H1 (cell line): ENCODE data around the gene CACNG4. TPM values are rescaled to one million over a fixed set of nuclear protein-coding genes. Genes with fewer than 3 reads are reported as not detected.

ENCODE experiments used
- CTCF ChIA-PET: fragments of 300-600 bp; sonication (Branson Sonifier 250); formaldehyde crosslinking; loops from one replicate; lab custom pipeline; 2021; ENCODE audit not compliant: partially characterized antibody; lab: Charles Lee
- POLR2A ChIA-PET: fragments of 300-600 bp; sonication (Branson Sonifier 250); formaldehyde crosslinking; loops from one replicate; lab custom pipeline; 2021; ENCODE audit warnings: inconsistent platforms; ENCODE audit not compliant: partially characterized antibody; lab: Charles Lee
- DNase-seq, 2 experiments: peaks; one replicate each; pipeline versions ENCODE4 v3.0.0 to v3.0.0-alpha.2; 2010 to 2022; ENCODE audit warnings: low spot score in 2 of 2, low read depth in 1 of 2, mixed read lengths in 1 of 2
- FAIRE-seq: peaks from 2 replicates; lab custom pipeline; 2011; peaks lifted over from hg19 to GRCh38; lab: Jason Lieb, UNC
- H2AFZ ChIP-seq: 2 replicates; pipeline ENCODE4 v1.8.1; 2012; ENCODE audit warnings: low read length, inconsistent platforms
- H2AK5ac ChIP-seq: 2 replicates; pipeline ENCODE4 v1.6.1; 2013; ENCODE audit warnings: low read depth, low read length
- H2BK120ac ChIP-seq: replicated peaks from 2 replicates; pipeline ENCODE3; 2013; ENCODE audit warnings: low read depth, low read length, inconsistent platforms
- H2BK12ac ChIP-seq: 2 replicates; pipeline ENCODE4 v1.6.1; 2013; ENCODE audit warnings: low read depth, low read length
- H2BK15ac ChIP-seq: 2 replicates; pipeline ENCODE4 v1.6.1; 2013; ENCODE audit warnings: low read length
- H2BK20ac ChIP-seq: 2 replicates; pipeline ENCODE4 v1.6.1; 2013; ENCODE audit warnings: low read length
- H2BK5ac ChIP-seq: 2 replicates; pipeline ENCODE4 v1.6.1; 2013; ENCODE audit warnings: low read depth, low read length
- H3K14ac ChIP-seq: 2 replicates; pipeline ENCODE4 v1.6.1; 2013; ENCODE audit warnings: inconsistent platforms; ENCODE audit not compliant: insufficient read length
- H3K18ac ChIP-seq: 2 replicates; pipeline ENCODE4 v1.6.1; 2013; ENCODE audit warnings: low read length; ENCODE audit errors: extremely low read depth
- H3K23ac ChIP-seq: 2 replicates; pipeline ENCODE4 v1.6.1; 2013; ENCODE audit warnings: inconsistent platforms; ENCODE audit not compliant: insufficient read length
- H3K23me2 ChIP-seq: 2 replicates; pipeline ENCODE4 v1.6.1; 2013; ENCODE audit warnings: low read depth, low read length
- H3K27ac ChIP-seq: 2 replicates; pipeline ENCODE4 v1.6.1; 2011; ENCODE audit warnings: low read depth, low read length, inconsistent platforms
- H3K27me3 ChIP-seq, 4 experiments: replicated peaks in 1 of 4; 1 replicate in 1 of 4; 2 replicates in 3 of 4; pipeline versions ENCODE4 v1.6.1 to v1.8.1; 2011 to 2013; ENCODE audit warnings: low read length in 3 of 4, mild to moderate bottlenecking in 3 of 4, inconsistent platforms in 2 of 4, mixed read lengths in 2 of 4, moderate library complexity in 1 of 4; ENCODE audit not compliant: control insufficient read depth in 3 of 4, insufficient read depth in 3 of 4; ENCODE audit errors: extremely low read depth in 1 of 4
- H3K36me3 ChIP-seq, 4 experiments: 2 replicates each; pipeline versions ENCODE4 v1.6.1 to v1.8.1; 2011 to 2013; ENCODE audit warnings: mild to moderate bottlenecking in 4 of 4, low read length in 3 of 4, moderate library complexity in 2 of 4, control low read depth in 1 of 4, inconsistent platforms in 1 of 4; ENCODE audit not compliant: insufficient read depth in 4 of 4, control insufficient read depth in 2 of 4
- H3K4ac ChIP-seq: replicated peaks from 2 replicates; pipeline ENCODE3; 2013; ENCODE audit warnings: low read length, low read depth, mixed read lengths, inconsistent platforms; ENCODE audit not compliant: insufficient read length
- H3K4me1 ChIP-seq, 4 experiments: replicated peaks in 1 of 4; 1 replicate in 1 of 4; 2 replicates in 3 of 4; pipeline versions ENCODE4 v1.6.1 to v1.8.1; 2011 to 2013; ENCODE audit warnings: low read length in 3 of 4, inconsistent platforms in 2 of 4, mixed read lengths in 1 of 4; ENCODE audit not compliant: insufficient read depth in 4 of 4, control insufficient read depth in 3 of 4
- H3K4me2 ChIP-seq, 2 experiments: 2 replicates each; pipeline versions ENCODE4 v1.6.1 to v1.8.1; 2011 to 2013; ENCODE audit warnings: low read depth in 2 of 2, low read length in 2 of 2, control low read depth in 1 of 2, inconsistent platforms in 1 of 2, mild to moderate bottlenecking in 1 of 2; ENCODE audit not compliant: insufficient read depth in 1 of 2
- H3K4me3 ChIP-seq, 4 experiments: fragments of 200-600, 300-600 bp in 1 of 4; sonication (generic), shearing (Covaris generic), sonication (Bioruptor Twin) in 1 of 4; 2 replicates each; pipeline versions ENCODE4 v1.5.1 to v1.8.1; 2011 to 2016; ENCODE audit warnings: low read length in 4 of 4, low read depth in 3 of 4, control low read depth in 2 of 4, inconsistent platforms in 2 of 4, mild to moderate bottlenecking in 2 of 4, mixed read lengths in 1 of 4, moderate library complexity in 1 of 4; ENCODE audit not compliant: insufficient read depth in 2 of 4; ENCODE audit errors: extremely low read depth in 1 of 4
- H3K56ac ChIP-seq: replicated peaks from 2 replicates; pipeline ENCODE3; 2013; ENCODE audit warnings: low read depth, mild to moderate bottlenecking, mixed read lengths, low read length, inconsistent platforms; ENCODE audit not compliant: insufficient read length
- H3K79me1 ChIP-seq: 2 replicates; pipeline ENCODE4 v1.6.1; 2013; ENCODE audit warnings: low read depth, low read length, control low read depth
- H3K79me2 ChIP-seq, 2 experiments: 2 replicates each; pipeline versions ENCODE4 v1.6.1 to v1.8.1; 2012 to 2013; ENCODE audit warnings: low read length in 2 of 2, mild to moderate bottlenecking in 2 of 2, inconsistent platforms in 1 of 2; ENCODE audit not compliant: insufficient read depth in 2 of 2, control insufficient read depth in 1 of 2
- H3K9ac ChIP-seq, 4 experiments: replicated peaks in 1 of 4; 1 replicate in 1 of 4; 2 replicates in 3 of 4; pipeline versions ENCODE4 v1.6.1 to v1.8.1; 2011 to 2013; ENCODE audit warnings: low read depth in 3 of 4, low read length in 3 of 4, control low read depth in 2 of 4, mild to moderate bottlenecking in 2 of 4, moderate library complexity in 2 of 4, inconsistent platforms in 1 of 4; ENCODE audit errors: extremely low read depth in 1 of 4
- H3K9me3 ChIP-seq, 2 experiments: 2 replicates each; pipeline versions ENCODE4 v1.6.1 to v1.8.1; 2012 to 2013; ENCODE audit warnings: mild to moderate bottlenecking in 2 of 2, moderate library complexity in 2 of 2, control low read depth in 1 of 2, inconsistent platforms in 1 of 2, low read depth in 1 of 2, low read length in 1 of 2, mixed read lengths in 1 of 2; ENCODE audit not compliant: insufficient read depth in 2 of 2
- H4K20me1 ChIP-seq, 2 experiments: replicated peaks in 1 of 2; 2 replicates each; pipeline versions ENCODE3 to v1.8.1; 2011 to 2013; ENCODE audit warnings: inconsistent platforms in 2 of 2, low read length in 2 of 2, mild to moderate bottlenecking in 1 of 2; ENCODE audit not compliant: insufficient read depth in 2 of 2, control insufficient read depth in 1 of 2
- H4K5ac ChIP-seq: 2 replicates; pipeline ENCODE4 v1.6.1; 2013; ENCODE audit warnings: low read length, low read depth, mixed read lengths, inconsistent platforms; ENCODE audit not compliant: insufficient read length
- H4K8ac ChIP-seq: 2 replicates; pipeline ENCODE4 v1.8.0; 2013; ENCODE audit warnings: mild to moderate bottlenecking, moderate library complexity, low read length, inconsistent platforms; ENCODE audit not compliant: insufficient read depth; ENCODE audit errors: extremely low read depth
- H4K91ac ChIP-seq: replicated peaks from 2 replicates; pipeline ENCODE3; 2013; ENCODE audit warnings: low read length, mixed read lengths, inconsistent platforms; ENCODE audit not compliant: insufficient read length
- ASH2L ChIP-seq: fragments of 200-600, 300-600 bp; sonication (generic); IDR thresholded peaks from one replicate; pipeline ENCODE4 v1.7.1; 2017; ENCODE audit warnings: low read length
- GTF2F1 ChIP-seq: IDR thresholded peaks from 2 replicates; pipeline ENCODE4 v1.6.1; 2012; ENCODE audit warnings: low read depth, low read length, improper control_type of control experiment, borderline replicate concordance
- POLR2A ChIP-seq, 2 experiments: IDR thresholded peaks; 1 replicate in 1 of 2; 2 replicates in 1 of 2; pipeline ENCODE4 v1.6.1; 2011; ENCODE audit warnings: low read depth in 2 of 2, low read length in 2 of 2, mild to moderate bottlenecking in 2 of 2; ENCODE audit errors: control extremely low read depth in 1 of 2
- RFX5 ChIP-seq: IDR thresholded peaks from 2 replicates; pipeline ENCODE4 v1.6.1; 2011; ENCODE audit warnings: low read depth, low read length, improper control_type of control experiment, borderline replicate concordance
- ZNF274 ChIP-seq: IDR thresholded peaks from 2 replicates; pipeline ENCODE4 v1.7.0; 2012; ENCODE audit warnings: low read length, borderline replicate concordance; ENCODE audit errors: extremely low read depth
- WGBS, 2 experiments: shearing (Covaris generic) in 1 of 2; methylation state at CpG; one replicate each; pipeline versions ENCODE4 v1.1.6 to v1.1.7; 2013 to 2015; ENCODE audit warnings: low lambda C conversion rate in 2 of 2, mixed read lengths in 2 of 2, inconsistent platforms in 1 of 2, low coverage in 1 of 2, missing lambda C conversion rate in 1 of 2; ENCODE audit not compliant: insufficient replicate concordance in 2 of 2, insufficient coverage in 1 of 2, insufficient read length in 1 of 2; ENCODE audit errors: extremely low coverage in 1 of 2, missing lambda C conversion rate in 1 of 2; 5-methylcytosine and 5-hydroxymethylcytosine counted together
- polyA plus RNA-seq, 7 experiments: library from polyadenylated mRNA; depleted of rRNA in 3 of 7; stranded (reverse) in 5 of 7; unstranded in 2 of 7; fragments of >200 nt in 5 of 7; fragments of 200-250 nt in 2 of 7; gene quantifications; 1 replicate in 5 of 7; 2 replicates in 1 of 7; 4 replicates in 1 of 7; pipeline versions ENCODE4 v1.2.1 to v1.2.3, GENCODE V29; 2011 to 2013; ENCODE audit warnings: missing spikeins in 2 of 7, mixed read lengths in 2 of 7
- total RNA-seq: library from RNA; stranded (reverse); fragmentation: NEBNext Ultra II Directional; extraction: Animal tissue kit (Norgen Biotek cat#: 25700); gene quantifications from 2 replicates; pipeline ENCODE4 v1.2.1, GENCODE V29; 2021

CACNG4 gene
- total and polyA plus RNA-seq, 2 of the 8 experiments (the other 6 are each of a cell fraction or from before 2014, with no cell fraction given): 3.6 to 5.6 TPM

- H2AFZ ChIP-seq: no peak overlapping the region
- TF ChIP-seq RFX5 (no peak), POLR2A (IDR thresholded peaks at IDR 0.05; ENCODE audit: control extremely low read depth in 1 of 2, low read depth in 2 of 2, low read length in 2 of 2) (no peak), ASH2L (no peak), GTF2F1 (no peak), ZNF274 (no peak)
- TF ChIP-seq, all 59 proteins: peak for 0
- Histone ChIP-seq H3K9ac (no peak overlapping the region), H3K4me2 (no peak overlapping the region), H2BK120ac (no peak overlapping the region), H2BK12ac (no peak overlapping the region), H3K23me2 (no peaks in the 10 kb centered on the region), H3K23ac (no peak overlapping the region), H4K5ac (no peak overlapping the region), H3K56ac (no peak overlapping the region), H3K79me1 (no peaks in the 10 kb centered on the region), H2BK20ac (no peak overlapping the region), H3K14ac (no peak overlapping the region), H4K91ac (no peak overlapping the region), H2AK5ac (no peak overlapping the region), H4K20me1 (no peaks in the 10 kb centered on the region), H3K79me2 (no peaks in the 10 kb centered on the region), H3K36me3 (no peaks in the 10 kb centered on the region), H3K27me3 (no peaks in the 10 kb centered on the region), H3K4ac (no peak overlapping the region), H2BK15ac (no peak overlapping the region), H2BK5ac (no peak overlapping the region), H3K4me3 (no peak overlapping the region), H4K8ac (no peak overlapping the region), H3K9me3 (no peaks in the 10 kb centered on the region), H3K18ac (no peak overlapping the region), H3K4me1 (no peaks in the 10 kb centered on the region; a peak in 1 of 7 replicates), H3K27ac (no peak overlapping the region)
- CTCF ChIA-PET: interaction anchor here (0.9 to 3.5 kb wide), 4 partner anchors 13 to 103 kb away, joined by 3 to 19 read pairs (median 6); no protein-coding TSS in a partner anchor
- DNase-seq (no peak), FAIRE-seq (no peak)
- WGBS, 2 experiments: 91% methylated on average over 13 of the region's 14 CpGs; no CpG with 5 or more reads in 1 of the 2 experiments
- POLR2A ChIA-PET: no interaction called here
These were observed 53.4 kb downstream of the CACNG4 start for GRCh38 chr17:67017910-67018309.
